GM19467 (cell line): ENCODE results near the gene SCRT2.
"Not testable (repeated sequence)": the region's sequence is repeated elsewhere in the genome, so short reads cannot be mapped to it uniquely, and the experiment has no call there.

Experiments used
- ATAC-seq: cut with Tn5 transposase; IDR thresholded peaks from one replicate; pipeline ENCODE4 v1.9.1; 2021; ENCODE audit warnings: mild to moderate bottlenecking, moderate library complexity; ENCODE audit not compliant: unreplicated experiment

Gene SCRT2

DNA sequence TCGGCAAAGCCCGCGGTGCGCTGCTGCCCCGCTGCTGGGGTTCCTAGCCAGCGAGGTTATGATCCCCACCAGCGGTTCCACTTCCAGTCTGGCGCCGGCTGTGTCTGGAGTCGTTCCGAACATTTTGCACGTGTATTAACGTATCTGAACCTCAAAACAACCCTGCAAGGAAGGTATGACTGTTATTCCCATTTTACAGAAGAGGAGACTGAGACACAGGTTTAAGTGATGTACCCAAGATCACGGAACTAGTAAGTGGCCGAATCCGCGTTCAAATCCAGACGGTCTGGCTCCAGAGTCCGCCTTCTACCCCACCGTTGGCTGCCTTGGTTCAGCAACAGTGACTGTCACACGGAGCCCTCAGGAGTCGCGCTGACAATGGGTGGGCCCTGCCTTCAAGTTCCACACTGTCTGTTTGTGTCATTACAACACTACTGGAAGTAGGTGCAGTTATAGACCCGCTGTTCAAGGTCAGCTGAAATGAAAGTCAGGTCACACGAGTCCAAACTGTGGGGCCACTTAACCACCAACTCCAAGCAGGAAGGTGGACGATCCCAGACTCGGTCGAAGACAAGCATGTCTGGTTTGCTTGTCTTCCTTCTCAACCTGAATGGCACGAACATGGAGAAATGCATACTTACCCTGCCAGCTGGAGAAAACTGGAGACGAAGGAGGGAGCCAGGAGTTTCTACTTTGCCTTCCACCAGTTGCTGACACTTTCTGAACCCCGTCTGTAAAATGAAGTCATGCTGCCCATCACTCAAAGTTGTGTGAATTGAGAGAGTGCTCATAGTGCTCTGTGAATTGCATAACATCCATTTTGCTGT is 21.8 kb downstream of the SCRT2 start:
- ATAC-seq, result no peak

DNA sequence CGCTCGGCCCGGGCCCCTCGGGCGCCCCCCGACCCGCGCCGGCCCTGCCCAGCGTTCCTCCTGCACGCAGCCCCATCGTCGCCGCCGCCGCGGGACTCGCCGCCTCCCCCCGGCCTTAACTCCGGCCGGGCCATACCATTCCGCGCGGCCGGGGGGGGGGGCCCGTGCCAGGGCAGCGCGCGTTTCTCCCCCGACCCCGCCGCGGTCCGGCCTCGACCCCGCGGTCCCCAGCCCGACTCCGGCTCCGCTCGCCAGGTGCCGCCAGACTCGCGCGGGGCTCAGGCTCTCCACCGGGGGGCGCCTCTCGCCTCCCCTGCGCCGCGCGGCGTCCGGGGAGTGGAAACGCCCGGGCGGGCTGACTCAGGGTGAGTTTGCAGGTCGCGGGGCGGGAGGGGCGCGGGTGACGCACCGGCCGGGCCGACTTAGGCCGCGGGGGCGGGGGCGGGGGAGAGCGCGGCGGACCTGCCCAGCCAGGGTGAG is 22.5 kb downstream of the SCRT2 start, which contains the start of gene SRXN1:
TSS of gene SRXN1 (minus strand) at position 91 of the 480 bp plus-strand sequence. CDS start at position 76, 15 bp downstream.
- peak; percentile 83 for ATAC-seq

DNA sequence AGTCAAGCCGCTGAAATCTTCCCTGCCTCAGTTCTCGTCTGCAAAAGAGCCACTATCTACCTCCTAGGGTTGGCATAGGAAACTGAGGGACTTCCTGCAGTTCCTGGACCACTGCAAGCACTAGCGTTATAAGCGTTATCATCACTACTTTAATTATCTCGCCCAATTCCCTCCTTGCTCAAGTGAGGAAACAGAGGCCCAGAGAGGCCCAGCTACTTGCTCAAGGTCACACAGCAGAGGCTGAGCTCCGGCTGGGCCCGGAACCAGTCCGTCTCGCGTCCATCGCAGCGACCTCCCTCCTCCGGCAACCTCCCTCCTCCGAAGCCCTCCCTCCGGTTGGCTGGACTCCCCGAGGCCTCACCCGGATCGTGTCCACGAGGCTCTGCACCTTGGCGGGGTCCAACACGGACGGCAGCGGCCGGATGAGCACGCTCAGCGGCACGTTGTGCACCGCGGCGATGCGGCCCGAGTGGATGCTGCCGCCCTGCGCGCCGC is 22.9 kb downstream of the SCRT2 start:
- peak; percentile 9 for ATAC-seq

DNA sequence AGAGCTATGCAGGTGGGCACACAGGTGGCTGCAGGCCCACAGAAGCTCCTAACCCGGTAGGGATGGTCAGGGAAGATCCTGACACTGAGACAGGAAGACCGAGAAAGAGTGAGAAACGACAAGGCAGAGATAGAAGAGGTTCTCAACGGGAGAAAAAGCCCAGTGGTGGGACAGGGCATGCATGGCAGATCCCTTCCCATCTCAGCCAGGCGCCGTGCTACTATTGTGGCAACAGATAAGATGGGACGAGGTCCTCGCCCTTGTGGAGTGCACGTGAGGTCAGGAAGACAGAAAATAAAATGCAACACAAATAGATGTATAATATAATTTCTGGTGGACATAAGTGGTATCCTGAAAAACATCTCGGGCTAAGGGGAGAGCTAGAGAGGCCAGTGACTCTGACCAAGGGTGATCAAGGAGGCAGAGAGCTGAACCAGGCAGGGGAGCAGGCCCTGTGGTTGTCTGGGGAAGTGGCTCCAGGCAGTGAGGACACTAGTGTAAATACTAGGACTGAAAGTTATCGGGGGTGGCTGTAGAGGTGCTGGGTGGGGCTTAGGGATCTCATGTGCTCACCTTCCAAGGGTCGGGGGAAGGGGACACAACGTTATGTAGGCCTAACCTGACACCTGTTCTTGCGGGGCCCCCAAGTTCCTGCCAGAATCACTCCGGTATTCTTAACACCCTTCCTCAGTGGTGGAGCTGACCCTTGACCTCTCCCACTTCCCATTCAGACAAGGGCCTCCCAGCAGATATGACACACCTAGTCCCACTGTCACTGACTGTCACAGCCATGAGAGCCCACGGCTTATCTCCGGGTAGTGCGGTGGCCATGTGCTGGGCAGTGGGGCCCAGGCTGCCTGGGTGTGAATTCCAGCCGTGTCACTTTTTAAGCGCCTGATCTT is 23.6 kb downstream of the SCRT2 start:
- ATAC-seq, result no peak

DNA sequence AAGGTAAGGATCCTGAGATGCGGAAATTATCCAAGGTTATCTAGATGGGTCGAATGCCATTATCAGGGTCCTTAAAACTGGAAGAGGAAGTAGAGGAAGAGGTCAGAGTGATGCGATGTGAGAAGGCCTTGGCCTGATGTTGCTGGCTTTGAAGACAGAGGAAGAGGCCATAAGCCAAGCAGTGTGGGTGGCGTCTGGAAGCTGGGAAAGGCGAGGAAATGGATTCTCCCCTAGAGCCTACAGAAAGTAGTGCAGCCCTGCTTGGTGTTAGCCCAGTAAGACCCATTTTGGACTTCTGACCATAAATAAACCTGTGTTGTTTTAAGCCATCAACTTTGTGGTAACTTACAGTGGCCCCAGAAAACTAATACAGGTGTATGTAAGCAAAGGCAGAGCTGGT is 24.6 kb downstream of the SCRT2 start:
- ATAC-seq, result no peak

DNA sequence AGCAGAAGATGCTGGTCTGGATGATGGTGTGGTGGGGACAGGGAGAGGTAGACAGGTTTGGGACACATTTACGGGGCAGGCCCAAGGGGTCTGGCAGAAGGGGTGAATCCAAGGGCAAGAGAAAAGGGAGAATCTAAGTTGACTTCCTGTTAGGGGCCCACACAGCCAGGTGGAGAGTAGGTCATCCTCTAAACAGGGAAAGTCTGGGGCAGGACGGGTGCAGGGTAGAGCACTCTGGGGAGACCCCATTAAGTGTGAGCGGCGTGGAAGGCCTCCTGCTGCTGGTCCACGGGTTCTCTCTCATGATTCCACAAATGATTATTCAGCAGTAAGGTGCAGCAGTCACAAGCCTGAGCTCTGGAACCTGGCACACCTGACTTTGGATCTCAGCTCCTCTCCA is 25.3 kb downstream of the SCRT2 start:
- ATAC-seq, result no peak

DNA sequence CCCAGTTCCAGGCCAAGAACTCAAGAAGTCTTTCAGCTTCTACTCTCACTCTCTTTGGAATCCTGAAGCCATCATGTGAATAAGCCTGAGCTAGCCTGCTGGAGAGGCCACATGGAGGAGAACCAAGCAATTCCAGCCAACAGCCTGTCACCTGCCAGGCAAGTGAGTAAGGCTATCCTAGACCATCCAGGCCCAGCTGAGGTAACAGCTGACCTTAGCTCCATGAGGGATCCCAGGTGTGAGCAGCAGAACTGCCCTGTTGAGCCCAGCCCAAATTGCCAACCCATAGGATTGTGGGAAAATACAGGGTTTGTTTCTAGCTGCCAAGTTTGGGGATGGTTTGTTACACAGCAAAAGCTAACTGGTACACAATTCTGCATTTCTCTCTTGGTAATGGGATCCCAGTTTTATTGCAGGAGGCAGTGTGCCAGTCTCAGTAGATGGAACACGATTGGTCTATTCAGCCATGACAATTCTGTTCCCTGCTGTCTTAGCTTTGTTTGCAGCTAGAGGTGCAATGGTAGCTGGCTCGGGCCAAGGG is 28.1 kb downstream of the SCRT2 start:
- ATAC-seq, result no peak

DNA sequence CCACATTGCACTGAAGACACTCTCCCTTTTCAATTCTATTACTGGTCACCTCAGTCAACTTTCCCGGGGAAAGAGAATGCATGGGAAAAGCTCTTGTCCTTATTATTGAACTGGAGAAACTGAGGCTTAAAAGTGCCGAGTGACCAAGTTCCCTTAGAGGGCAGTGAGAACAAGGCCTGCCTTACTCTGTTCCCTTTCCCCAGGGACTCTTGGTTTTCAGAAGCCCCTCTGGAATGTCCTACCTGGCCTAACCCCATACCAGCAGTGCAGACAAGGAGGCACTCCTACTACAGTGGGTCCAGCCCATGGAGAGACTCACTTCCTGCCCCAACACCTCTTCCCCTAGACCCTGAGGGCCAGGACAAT is 28.8 kb downstream of the SCRT2 start:
- ATAC-seq, result no peak

DNA sequence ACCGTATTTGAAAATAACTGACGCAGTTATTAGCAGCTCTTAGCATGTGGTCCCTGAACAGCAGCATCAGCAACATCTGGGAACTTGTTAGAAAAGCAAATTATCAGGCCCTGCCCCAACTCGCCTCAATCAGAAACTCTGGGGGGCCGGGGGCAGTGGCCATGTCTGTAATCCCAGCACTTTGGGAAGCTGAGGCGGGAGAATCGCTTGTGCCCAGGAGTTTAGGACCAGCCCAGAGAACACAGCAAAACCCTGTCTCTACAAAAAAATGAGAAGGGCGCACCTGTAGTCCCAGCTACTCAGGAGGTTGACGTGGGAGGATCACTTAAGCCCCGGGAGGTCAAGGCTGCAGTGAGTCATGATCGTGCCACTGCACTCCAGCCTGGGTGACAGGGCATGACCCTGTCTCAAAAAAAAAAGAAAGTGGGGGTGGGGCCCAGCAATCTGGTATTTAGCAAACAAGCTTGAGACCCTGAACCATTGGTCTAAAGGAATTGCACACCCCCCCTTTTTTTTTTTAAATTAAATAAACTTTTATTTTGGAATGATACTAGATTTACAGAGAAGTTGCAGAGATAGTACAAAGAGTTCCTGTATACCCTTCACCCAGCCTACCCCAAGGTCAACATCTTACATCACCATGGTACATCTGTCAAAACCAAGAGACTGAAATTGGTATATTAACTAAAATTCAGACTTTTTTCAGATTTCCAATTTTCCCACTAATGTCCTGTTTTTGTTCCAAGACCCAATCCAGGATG is 29.3 kb downstream of the SCRT2 start:
- no peak for ATAC-seq

DNA sequence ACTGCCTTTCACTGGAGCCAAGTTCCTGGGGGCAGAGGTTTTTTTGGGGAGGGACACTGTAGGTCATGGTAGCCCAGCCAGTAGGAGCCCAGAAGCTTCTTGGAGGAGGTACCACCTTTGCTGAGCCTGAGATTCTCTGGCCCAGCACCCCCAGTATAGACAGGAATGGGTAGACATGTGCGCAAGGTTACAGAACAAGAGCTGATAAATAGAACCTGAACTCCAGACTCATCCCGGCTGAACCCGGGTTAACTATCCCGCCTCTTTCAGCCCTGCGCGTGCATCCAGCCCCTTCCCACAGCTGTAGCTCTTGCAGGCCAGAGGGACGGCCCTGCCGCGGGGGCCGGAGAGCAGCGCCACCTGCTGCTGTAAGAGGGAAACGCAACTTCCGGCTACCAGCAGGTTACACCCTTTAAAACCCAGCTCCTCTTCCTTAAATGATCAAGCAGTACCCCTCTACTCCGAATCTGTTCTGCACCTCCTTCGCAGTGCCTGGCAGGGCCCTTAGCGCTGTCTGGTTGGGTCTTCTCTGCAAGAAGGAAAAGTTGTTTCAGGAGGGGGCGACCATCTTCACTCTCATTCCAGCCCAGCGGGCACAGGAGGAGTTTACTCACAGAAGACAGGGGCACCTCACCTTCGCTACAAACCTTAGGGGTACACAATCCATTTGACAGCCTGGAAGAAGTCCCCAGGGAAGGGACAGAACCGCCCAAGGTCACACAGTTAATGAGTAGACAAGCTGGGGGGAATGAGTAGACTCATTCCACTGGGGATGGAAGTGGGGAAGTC is 30.1 kb downstream of the SCRT2 start:
- ATAC-seq, result no peak

DNA sequence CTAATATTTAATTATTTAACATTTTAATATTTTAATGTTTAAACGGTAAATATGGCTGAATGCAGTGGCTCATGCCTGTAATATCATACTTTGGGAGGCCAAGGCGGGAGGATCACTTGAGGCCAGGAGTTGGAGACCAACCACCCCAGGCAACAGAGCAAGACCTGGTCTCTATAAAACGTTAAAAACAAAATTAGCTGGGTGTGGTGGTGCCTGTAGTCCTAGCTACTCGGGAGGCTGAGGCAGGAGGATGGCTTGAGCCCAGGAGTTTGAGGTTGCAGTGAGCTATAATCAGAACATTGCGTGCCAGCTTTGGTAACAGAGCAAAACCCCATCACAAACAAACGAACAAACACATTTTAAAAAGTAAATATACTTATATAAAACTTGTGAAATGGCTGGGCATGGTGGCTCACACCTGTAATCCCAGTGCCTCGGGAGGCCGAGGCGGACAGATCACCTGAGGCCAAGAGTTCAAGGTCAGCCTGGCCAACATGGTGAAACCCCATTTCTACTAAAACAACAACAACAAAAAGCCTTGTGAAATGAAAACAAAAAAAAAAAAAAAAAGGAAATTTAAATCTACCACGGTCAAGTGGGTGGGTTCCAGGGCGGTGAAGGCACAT is 30.8 kb downstream of the SCRT2 start:
- no peak for ATAC-seq

DNA sequence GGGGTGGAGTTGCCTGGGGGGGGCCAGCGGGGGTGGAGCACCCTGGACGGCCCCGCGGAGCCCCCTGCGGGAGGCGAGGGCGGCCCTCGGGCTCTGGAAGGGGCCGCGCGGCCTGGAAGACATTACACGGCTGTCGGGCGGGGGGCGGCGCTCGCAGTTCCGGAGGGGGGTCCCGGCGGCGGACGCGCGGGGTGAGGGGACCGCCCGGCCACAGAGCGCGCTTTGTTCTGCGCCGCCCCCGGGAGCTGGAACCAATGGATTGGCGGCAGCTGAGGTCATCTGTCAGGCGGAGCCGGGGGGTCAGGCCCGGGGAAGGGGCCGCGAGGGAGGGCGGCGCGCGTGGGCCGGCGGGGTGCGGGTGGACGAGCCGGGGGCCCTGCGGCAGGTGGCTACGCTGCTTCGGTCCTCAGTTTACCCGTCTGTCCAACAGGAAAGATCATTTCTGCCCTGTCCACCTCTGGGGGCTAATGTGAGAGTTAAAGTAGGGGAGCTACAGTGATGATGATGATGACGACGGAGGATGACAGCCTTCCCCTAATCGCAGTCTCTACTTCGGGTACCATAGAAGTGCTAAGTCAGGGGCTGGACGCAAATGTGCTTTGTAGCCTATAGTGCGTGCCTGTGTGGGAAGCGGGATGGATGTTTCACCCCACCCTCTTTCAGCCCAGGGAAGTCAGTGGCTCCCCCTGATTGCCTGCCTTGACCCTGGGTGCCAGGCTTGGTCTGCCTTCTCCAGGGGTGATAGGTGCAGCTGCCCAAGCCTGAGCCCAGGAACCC is 33.0 kb downstream of the SCRT2 start:
- no peak for ATAC-seq

DNA sequence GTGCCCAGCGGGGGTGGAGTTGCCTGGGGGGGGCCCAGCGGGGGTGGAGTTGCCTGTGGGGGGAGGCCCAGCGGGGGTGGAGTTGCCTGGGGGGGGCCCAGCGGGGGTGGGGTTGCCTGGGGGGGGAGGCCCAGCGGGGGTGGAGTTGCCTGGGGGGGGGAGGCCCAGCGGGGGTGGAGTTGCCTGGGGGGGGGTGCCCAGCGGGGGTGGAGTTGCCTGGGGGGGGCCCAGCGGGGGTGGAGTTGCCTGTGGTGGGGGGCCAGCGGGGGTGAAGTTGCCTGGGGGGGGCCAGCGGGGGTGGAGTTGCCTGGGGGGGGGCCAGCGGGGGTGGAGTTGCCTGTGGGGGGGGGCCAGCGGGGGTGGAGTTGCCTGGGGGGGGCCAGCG is 33.6 kb downstream of the SCRT2 start:
- not testable (repeated sequence) for ATAC-seq

DNA sequence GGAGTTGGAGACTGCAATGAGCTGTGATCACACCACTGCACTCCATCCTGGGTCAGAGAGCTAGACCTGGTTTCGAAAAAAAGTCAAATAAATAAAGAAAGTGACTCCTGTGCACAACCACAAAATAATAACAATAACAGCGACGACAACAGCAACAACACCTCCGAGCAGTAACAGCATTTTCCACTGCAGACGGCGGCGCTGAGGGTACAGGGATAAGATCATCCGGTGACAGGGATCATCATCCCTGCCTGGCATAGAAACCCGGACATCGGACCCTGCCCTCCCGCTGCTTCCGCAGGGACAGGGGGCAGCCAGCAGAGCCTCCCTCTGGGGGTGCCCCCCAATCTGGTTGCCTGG is 34.1 kb downstream of the SCRT2 start:
- ATAC-seq, result no peak

DNA sequence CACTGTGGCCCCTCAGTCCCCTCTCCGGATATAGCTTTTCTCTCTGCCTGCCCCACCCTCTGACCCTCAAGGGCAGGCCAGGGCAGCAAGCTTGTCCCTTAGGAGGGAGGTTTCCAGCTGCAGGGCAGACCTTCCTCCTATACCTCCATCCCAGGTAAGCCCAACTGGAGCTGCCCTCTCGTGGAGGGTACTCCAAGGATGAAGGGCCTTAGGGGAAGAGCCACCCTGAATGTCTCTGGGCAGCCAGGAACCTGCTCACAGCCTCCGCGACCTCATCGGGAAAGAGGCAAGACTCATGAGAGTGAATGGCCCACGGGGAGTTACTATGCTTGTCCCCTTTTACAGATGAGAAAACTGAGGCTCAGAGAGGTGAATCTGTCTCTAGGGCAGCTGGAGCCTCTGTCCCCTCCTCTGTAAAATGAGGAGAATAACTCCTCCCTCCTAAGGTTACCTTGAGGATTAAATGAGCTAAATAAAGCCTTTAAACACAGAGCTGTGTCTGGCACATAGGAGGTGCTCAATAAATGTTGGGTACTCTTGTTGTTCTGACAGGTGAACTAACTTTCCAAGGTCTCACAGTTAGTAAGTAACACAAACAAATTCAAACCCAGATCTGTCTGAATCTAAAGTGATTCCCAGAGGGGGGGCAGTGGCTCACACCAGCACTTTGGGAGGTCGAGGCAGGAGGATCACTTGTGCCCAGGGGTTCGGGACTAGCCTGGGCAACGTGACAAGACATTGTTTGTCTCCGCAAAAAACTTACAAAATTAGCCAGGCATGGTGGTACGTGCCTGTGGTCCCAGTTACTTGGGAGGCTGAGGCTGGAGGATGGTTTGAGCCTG is 34.7 kb downstream of the SCRT2 start:
- no peak for ATAC-seq

DNA sequence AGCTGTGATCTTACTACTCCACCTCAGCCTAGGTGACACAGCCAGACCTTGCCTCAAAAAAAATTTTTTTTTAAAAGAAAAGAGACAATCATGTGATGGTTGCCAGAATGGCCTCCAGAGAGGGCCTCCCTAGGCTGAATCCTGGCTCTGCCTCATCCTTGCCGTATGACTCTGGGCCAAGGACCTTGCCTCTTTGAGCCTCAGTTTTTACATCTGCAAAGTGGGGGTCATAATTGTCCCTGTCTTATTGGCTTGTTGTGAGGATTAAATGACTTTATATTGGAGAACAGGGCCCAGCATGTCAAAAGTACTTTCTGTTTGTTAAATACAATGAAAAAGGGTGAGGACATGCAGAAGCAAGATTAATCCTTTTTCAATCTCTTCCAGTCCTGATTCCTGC is 37.0 kb downstream of the SCRT2 start:
- no peak for ATAC-seq

DNA sequence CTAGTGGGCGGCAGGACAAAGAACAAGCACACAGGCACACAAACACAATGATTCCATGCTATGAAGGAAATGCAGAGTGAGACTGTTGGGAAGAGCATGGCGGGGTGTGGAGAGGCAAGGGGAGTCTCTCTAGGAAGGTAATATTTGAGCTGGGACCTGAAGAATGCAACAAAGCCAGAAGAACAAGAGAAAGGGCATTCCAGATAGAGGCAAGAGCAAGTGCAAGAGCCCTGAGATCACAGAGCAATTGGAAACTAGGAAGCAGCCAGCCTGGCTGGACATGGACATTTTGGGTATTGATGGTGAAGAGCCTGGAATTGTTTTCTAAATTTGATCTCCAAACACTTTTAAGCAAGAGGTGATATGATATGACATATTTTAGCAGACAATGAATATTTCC is 38.0 kb downstream of the SCRT2 start:
- ATAC-seq, result no peak

DNA sequence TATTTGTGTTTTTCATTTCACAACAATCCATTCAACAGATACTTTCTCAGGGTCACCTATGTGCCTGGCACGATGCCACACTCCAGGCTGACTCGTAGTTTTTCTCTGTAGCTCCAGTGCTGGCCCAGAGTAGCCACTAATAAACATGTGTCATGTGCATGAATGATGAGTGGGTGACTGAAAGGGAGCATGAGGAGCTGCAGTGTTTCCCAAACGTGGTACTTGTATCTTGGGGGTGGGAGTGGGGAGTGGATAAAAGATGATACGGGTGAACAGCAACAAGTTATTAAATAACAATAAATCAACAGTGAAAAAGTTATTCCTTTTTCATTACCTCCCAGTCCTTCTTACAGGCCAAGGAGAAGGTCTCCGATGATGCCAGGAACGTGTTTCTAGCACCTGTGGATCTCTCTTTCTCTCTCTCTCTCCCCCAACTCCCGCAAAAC is 39.7 kb downstream of the SCRT2 start:
- no peak for ATAC-seq
